ENCODE measurements around the gene LHX3.
A peak's percentile ranks its signal among the peaks of the same experiment; 100 is the strongest.

The LHX3 gene

DNA sequence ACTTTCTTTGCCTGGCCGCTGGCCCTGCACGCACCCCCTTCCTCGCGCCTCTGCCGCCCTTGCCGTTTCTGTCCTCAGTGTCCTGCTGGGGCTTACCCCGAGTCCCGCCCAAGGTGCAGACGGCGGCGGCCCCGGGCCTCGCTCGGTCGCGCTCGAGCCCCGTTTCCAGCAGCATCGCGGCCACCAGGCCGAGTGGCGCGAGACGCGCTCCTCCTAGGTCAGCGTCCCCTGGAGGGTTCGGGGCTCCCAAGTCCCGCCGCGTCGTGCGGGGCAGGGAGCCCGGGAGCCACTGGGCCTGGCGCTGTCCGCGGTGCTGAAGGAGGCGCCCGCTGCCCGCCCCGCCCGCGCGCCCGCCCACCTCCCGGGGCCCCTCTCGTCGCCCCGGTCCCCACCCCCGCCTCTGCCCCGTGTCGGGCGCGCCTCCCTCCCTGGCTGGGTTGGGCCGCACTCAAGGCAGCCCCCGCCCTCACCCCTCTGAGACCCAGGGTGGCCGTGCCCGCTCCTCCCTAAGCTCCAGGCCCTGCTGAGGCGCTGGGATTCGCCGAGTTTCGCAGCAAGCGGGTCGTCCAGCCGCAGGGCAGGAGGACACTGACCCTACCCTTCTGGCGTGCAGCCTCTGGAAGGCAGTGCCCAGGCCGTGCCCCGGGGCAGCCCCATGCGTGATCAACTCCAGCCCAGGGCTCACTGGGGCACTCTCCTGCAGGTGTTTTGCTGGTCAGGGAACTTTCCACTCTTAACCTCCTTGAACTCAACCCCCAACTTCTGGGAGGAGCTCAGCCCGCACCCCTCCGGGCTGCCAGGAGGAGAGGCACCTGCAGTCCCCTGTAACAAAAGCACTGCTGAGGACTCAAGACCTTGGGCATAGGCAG lies at the start of gene LHX3:
Gene LHX3, minus strand, starts transcription at position 291 of the 869 bp plus-strand sequence. Its CDS starts 116 bp downstream, at position 175.
- DNase-seq = peak; percentile 75

DNA sequence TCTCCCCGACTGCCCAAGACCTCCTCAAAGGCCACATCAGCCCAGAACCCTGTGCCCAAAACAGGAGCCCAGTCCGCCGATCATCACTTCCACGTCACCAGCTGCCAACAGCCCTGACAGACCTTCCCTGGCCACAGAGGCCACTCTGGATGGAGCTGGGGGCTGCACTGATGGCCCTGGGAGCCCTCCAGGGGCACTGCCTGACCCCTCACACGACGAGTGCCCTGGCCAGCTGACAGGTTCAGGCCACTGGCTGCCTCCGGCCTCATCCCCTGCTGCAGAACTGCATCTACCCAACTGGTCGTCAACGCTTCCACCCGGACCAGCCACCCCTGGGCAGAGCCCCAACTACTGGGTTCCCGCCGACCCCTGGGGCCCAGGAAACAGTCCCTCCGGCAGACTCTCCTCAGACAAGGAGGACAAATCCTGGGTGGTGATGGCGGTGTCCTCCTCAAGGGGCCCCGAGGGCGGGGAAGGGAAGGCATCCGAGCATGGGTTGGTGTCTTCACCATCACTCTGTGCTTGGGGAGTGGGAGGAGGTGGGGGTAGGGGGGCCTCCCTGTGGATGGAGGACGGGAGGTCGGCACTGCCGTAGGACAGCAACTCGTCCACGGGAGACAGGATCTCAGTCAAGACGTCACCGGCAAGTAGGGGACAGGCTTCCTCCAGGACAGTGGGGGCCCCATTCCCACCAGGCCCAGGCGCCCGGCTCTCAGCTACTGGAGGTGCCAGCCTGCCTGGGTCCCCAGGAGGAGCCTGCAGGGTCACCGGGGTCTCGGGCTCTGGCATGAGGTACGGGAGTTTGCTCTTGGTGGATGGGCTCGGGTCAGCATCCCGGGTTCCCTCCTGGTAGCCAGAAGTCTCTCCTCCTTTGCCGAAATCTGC lies 48.6 kb upstream of the LHX3 start:
- DNase-seq = no peak

DNA sequence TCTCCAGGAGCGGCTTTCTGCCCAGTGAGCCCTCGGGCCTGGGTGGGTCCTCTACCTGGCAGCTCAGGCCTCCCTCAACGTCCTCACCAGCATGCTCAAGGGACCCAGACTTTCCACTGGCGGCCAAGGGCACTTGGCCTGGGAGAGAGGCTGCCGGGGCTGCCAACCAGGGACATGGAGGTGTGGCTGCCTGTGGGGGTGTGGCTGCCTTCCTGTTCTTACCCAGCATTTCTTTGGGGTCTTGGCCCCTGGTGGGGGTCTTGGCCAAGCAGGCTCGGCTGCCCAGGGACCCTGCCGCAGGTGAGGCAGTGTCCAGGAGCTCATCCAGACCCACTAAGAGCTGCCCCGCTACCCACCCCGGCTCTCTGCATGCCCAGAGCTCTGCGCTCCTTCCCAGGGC lies 47.9 kb upstream of the LHX3 start:
- DNase-seq = no peak

DNA sequence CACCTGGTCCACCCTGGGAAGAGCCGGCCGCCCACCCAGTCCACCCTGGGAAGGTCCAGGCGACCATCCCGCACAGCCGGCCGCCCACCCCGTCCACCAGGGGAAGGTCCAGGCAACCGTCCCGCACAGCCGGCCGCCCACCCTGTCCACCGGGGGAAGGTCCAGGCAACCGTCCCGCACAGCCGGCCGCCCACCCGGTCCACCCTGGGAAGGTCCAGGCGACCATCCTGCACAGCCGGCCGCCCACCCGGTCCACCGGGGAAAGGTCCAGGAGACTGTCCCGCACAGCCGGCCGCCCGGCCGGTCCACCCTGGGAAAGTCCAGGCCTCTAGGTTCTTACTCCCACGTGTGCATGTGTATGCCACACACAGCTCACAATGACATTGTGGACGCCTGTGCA lies 47.4 kb upstream of the LHX3 start:
- DNase-seq = no peak

DNA sequence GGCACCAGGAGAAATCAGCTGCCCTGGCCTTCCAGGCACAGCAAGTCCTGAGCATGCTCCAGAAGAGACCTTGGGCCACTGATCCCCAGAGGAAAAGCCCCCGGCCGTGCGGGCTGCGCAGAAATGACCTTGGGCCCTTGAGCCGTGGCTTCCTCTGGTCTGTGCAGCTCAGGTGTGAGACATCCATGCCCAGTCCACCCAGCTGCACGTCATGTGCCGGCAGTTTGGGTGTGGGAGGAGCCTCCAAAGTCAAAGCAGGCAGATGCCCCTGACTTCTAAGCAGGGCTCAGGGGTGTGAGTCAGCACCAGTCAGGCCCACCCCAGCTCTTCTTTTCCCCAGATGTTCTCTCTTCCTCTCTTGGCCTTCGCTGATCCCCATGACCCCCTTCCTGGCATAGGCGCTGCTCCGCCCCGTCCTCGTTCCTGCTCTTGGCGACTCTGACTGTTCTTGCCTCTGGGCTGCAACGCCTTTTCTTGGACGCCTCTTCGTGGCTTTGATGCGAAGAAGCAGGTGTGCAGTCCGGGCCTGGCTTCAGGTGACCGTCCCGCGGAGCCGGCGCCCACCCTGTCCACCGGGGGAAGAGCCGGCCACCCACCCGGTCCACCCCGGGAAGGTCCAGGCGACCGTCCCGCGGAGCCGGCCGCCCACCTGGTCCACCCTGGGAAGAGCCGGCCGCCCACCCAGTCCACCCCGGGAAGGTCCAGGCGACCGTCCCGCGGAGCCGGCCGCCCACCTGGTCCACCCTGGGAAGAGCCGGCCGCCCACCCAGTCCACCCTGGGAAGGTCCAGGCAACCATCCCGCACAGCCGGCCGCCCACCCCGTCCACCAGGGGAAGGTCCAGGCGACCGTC lies 46.6 kb upstream of the LHX3 start:
- no peak for DNase-seq

DNA sequence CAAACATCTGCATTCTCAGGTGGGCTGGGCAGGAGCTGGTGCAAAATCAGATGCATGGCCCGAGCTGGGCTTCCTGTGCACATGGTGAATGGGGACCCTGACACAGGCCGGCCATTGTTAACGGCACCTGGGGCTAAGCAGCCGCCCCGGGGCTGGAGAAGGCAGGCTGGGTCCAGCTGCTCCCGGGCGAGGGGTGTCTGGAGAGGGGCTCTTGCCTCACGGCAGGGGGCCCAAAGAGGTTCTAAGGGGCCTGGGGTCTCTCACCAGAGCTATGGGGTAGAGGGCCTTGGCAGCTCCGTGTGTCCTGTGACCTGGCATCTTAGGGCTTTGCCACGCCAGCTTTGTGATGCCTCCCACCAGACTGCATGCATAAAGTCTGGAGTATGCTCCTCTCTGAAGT lies 45.7 kb upstream of the LHX3 start:
- no peak for DNase-seq

DNA sequence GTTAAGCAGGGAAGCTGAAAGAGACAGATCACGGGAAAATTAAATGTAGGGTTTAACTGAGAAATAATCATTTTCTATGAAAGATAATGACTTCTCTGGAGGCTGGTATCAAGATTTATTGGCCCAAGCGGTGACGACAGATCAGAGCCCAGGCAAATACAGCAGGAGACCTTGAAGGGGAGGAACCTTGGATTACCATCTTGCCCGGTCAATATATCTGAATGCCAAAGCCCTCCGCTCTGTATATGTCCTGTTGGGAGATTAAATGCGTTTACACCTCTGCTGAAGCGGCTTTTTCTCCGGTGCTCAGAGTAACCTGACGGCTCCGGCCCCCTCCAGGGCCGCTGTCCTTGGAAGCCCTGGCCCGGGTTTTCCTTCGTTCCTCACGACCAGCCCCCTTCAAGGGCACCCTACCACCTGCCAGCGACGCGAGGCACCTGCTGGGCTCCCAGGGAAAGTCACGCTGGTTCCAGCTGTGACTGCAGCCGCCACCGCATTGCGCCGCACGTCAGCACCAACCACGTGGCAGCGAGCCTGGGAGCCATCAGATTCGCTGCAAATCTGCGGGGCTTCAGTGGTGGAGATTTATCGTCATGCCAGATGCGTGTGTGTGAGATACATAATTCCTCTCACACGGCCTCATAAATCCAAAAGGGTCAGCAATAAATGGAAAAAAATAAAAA lies 45.1 kb upstream of the LHX3 start:
- no peak for DNase-seq

DNA sequence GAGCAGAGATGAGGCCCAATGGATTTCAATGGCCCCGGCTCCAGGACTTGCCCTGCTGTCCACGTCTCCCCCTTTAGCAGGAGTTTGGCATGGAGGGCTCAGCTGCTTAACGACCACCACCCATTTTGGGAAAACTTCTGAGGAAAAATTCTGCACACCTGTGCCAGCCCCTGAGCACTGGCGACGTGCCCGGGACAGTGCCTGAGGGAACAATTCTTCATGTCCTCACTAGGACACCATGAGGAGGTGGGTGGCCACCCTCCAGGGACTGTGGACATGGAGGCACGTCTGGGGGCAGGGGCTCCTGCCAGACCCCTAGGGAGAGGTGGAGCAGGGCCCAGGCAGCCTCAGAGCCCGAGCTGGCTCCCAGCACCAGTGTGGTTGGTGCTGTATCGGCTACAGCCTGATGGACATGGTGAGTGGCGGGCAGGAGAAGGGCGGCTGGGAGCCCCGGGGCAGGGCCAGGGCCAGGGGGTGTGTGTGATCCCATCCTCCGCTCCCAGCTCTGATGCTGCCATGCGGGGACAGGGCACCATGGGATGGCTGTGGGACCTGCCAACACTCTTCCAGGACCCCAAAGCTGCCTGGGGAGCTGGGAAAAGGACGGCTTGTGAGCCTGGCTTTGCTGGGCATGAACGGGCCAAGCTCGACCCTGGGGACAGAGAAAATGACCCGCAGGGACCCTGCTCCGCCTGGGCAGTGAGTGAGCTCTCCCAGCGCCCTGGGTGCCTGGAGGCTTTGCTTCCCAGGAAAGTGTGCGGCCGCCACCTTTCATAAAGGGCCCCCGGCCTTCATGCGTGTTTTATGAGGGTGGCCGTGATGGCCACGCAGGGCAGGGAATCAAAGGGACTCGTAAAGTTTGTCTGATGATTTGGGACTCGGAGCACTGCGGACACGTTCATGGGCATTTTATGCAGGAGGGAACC lies 44.3 kb upstream of the LHX3 start:
- no peak for DNase-seq

DNA sequence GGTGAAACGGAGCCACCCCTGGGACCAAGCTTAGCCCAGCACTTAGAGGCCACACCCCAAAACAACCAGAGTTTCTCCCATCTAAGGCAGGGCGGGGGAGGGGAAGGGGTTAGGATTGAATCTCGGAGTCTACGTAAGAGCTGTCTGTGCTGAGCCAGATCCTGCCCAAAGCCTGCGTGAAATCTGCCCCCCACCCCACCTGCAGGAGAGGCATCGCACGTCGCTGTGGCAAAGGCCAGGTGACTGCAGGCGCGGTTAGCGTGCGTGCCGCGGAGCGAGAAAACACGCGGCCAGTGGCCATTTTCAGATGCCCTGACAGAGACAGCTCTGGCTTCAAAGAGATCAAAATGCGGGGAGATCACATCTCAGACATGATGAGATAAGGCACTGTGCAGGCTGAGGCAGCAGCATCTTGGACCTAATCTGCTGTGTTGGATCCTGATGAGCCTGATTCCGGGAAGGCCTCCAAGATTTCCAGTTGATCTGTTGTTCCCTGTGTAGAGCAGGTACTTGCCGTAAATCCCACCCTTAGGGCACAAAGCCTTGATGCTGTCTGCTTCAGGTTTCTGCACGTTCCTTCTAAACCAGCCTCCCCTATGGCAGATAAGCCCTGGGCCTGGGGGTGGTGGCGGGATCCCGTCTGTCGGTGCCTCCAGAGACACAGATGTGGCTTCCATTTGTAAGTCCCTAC lies 43.2 kb upstream of the LHX3 start:
- DNase-seq = no peak

DNA sequence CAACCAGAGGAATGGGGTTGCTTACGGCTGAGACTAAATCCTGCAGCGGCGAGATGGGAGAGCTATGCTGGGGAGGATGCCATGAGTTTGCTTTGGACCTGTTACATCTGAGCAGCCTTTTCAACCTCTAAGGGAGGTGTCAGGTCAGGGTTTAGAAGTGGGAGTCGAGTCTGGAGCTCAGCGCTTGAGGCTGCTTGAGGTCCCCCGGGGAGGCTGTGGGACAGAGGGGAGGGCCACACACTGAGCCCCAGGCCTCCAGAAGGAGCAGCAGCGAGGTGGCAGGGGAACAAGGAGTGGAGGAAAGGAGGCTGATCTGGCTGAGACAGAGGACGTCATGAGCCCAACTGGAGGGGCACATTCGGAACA lies 42.6 kb upstream of the LHX3 start:
- no peak for DNase-seq

DNA sequence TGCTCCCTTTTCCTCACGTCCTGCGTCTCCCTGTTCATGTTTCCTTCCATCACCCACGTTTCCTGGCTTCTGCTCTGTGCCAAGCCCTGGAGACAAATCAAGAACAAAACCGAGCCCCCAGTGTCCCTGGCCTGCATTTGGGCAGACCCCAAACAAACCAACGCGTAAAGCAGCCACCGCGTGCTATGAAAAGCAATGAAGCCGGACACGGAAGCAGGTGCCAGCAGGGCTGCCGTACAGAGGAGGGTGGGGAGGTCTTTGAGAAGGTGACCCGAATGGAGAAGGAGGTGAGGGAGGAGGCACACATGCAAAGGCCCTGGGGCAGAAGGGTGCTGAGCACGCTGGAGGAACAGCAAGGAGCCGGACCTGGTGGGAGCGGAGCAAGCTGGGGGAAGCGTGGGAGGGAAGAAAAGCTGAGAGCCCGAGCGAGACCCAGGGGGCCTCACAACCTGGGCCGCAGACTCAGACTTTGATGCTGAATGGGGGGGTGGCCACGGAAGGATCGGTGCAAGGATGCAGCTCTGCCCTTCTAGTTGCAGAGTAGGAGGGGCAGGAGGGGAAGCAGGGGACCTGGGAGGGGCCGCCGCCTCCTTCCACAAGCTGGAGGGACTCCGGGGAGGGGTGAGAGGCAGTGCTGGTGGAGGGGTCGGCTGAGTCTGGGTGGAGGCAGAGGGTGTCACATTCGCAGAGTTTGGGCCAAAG lies 42.1 kb upstream of the LHX3 start:
- no peak for DNase-seq

DNA sequence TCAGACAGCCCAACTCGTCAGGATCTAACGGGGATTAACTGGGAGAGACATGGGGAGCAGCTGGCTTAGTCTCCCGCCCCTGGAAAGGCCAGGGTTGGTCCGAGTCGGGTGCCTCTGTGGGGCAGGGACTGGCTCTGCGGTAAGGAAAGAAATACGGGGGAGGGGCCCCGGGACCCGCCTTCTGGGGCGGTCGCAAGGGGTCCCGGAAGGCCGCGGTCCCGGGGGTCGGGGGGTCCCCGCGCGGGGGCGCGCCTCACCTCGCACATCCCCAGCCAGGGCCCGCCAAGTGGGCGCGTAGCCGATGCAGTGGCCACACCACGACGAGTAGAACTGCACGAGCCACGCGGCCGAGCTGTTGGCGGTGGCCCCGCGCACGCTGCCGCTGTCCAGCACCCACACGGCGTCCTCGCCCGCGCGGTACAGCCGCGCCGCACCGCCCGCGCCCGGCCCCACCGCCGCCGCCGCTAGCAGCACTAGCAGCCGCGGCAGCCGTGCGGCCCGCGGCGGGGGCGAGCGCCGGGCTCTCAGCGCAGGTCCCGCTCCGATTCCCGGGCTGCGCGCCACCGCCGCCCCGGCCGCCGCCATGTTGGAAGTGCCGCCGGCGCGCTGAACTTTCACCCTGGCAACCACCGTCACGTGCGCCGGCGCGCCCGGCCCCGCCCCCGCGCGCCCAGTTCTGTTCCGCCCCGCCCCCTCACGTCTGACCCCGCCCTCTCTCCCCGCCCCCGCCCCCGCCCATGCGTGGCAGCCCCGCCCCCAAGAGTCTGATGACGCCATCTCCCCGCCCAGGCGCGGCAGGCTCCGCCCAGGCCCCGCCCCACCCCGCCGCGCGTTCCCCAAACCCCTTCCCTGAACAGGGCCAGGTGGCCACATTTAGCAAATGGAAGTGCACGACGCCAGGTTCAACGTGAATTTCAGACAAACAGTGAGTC lies 40.6 kb upstream of the LHX3 start, which contains the start of gene QSOX2:
Gene QSOX2, minus strand, starts transcription at position 594 of the 932 bp plus-strand sequence. Its CDS starts 9 bp downstream, at position 585.
- DNase-seq = peak; percentile 85

DNA sequence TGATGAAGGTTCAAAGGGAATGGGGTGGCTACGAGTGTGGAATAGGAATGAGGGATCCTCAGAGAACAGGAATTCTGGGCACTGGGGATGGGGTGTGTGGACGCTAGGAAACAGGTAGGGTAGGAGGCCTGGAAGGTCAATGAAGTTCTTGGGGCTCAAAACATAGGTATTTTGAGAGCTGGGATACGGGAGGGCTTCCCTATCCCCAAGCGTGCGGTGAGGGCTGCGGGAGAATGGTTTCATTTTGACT lies 40.0 kb upstream of the LHX3 start:
- DNase-seq = no peak

DNA sequence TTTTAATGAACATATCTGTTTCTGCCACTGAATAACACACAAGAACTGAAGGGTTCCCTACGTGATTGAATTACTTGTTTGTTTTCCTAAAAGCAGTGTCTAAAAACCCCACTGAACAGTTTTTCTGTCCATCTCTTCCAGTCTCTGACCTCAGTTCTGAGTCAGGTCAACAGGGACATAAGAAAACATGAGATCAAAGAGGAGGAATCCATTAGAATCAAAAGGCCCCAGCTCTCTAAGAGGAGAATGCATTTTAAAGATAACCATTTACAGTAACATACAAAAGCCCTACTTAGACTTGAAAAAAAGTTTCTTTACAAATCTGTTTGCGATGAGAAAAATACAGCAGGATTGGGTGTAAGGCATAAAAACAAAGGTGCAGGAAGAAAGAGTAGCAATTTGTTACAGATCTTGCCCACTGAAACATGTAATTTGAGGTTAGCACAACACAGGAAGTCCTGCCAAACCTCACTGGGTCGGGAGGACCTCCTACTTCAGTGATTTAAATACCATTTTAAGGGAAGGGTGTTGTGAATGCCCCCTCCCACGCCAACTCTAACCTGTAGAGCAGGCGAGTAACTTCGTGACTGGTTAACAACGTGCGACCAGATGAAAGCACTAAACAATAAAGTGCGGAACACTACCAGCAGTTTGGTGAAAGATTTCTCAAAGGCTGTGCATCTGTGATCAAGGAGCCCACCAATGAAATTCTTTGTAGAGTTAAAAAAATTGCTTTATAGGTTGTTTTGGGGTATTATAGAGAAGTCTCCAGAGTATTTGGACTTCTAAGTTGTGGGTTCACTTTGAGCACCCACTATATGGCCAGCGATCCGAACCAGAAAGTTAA lies 39.4 kb upstream of the LHX3 start:
- no peak for DNase-seq

DNA sequence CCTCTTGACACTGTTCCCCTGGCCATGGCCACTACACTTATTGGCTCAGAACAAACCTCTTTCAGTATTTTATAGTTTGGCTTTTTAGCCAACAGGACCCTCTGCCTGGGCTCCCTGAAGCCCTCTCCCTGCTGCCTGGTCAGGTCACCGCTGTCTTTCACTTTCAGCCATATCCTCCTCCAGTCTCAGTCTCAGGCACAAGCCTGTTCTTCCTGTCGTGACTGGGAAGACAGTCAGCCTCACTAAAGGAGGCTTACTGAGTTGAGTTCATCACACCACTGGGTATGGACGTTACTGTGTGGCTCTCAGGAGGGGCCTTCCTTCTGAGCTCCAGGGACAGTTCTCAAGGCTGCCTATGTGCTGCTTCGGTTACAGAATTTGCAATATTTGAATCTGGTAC lies 38.7 kb upstream of the LHX3 start:
- no peak for DNase-seq

DNA sequence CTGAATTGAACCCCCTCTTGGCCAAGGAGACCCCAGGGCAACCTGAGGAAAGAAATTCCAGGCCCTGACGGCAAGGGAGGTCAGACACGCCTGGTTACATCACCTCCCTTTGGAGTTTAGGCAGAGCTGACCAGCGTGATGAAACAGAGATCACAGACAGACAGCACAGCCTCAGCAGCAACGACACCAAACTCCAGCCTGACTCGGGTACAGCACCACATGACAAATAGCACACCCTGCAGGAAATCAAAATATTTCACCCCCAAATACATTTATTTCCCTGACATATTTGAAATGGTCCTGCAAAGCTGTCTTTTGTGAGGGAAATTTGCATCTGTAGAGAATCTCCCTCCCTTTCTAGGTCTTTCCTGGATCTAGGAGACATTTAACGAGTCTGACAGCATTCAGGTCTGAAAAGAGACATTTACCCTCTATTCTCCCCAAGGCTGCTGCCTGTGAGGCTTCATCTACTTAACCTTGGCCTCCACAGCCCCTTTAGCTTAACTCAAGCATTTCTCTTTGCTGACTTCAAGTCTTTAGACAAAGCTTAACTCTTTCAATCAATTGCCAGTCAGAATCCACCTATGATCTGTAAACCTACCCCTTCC lies 38.1 kb upstream of the LHX3 start:
- no peak for DNase-seq

DNA sequence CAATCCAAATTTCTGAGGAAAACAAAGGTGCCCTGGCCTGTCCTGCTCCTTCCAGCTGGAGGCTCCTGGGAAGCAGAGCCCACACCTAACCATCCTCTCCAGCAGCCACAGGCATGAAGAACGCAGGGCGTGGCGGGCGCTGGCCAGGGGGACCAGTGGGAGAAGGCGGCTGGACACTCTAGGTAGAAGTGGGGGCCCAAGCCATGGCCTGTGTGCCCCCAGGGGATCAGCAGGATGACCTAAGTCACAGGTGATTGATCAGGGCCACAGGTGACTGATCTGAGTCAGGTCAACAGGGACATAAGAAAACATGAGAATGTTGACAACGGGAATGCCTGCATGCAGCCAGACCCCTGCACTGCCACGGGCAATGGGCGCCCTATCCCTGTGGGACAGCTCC lies 37.3 kb upstream of the LHX3 start:
- no peak for DNase-seq

DNA sequence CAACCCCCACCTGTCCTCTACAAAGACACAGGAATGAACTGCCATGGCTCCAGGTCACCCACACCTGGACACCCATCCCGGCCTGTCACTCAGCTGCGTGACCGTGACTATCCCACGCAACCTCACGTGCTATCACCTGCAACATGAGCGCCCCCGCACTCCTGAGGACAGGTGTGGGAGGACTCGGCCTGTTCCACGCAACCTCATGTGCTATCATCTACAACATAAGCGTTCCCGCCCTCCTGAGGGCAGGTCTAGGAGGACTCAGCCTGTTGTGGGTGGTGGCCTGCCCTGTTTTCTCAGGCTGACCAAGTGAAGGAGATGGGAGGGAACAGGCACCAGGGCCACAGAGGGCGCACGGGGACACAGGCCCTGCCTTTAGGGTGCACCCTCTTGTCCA lies 36.6 kb upstream of the LHX3 start:
- DNase-seq = no peak
